ENCODE data around the gene CDH1. TPM values are rescaled to one million over a fixed set of nuclear protein-coding genes. Genes with fewer than 3 reads are reported as not detected.

The CDH1 gene
- total RNA-seq, 2 experiments from 2014 or later = 0.31 to 0.49 TPM

GRCh38 chr16:68700831-68701230 is 36.3 kb upstream of the CDH1 start:
- H3K9me3 ChIP-seq (ENCODE audit: control insufficient read depth in 1 of 2, insufficient read depth in 1 of 2, low read length in 2 of 2) = no peaks in the 10 kb centered on the region
- ATAC-seq (ENCODE audit: poor library complexity) = no peak
- Mint-ChIP-seq H3K4me1 (ENCODE audit: low read depth) (no peaks in the 10 kb centered on the region), H3K36me3 (ENCODE audit: low read depth) (no peaks in the 10 kb centered on the region), H3K27ac (no peak overlapping the region), H3K4me3 (no peak overlapping the region), H3K9me3 (no peaks in the 10 kb centered on the region), H3K27me3 (no peaks in the 10 kb centered on the region)
- no peaks in the 10 kb centered on the region for H3K27me3 ChIP-seq (ENCODE audit: control insufficient read depth in 1 of 2, insufficient read depth in 2 of 2, low read length in 2 of 2)
- DNase-seq = no peak
- no peaks in the 10 kb centered on the region for H3K4me1 ChIP-seq (ENCODE audit: insufficient read depth, low read length)
- no peak overlapping the region for H3K4me3 ChIP-seq (ENCODE audit: low read length)
- H3K27ac ChIP-seq (ENCODE audit: low read depth in 1 of 2, low read length in 2 of 2) = no peak overlapping the region
- POLR2A ChIA-PET = no interaction called here
- CTCF ChIA-PET = no interaction called here
- intact Hi-C loops (cut with DNase I, micrococcal nuclease) = no loop called here
- TF ChIP-seq, protein P1, sequence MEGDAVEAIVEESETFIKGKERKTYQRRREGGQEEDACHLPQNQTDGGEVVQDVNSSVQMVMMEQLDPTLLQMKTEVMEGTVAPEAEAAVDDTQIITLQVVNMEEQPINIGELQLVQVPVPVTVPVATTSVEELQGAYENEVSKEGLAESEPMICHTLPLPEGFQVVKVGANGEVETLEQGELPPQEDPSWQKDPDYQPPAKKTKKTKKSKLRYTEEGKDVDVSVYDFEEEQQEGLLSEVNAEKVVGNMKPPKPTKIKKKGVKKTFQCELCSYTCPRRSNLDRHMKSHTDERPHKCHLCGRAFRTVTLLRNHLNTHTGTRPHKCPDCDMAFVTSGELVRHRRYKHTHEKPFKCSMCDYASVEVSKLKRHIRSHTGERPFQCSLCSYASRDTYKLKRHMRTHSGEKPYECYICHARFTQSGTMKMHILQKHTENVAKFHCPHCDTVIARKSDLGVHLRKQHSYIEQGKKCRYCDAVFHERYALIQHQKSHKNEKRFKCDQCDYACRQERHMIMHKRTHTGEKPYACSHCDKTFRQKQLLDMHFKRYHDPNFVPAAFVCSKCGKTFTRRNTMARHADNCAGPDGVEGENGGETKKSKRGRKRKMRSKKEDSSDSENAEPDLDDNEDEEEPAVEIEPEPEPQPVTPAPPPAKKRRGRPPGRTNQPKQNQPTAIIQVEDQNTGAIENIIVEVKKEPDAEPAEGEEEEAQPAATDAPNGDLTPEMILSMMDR (IDR thresholded peaks at IDR 0.05) = no peak
- H3K36me3 ChIP-seq (ENCODE audit: insufficient read depth, low read length) = no peaks in the 10 kb centered on the region

GRCh38 chr16:68704232-68704867 is 32.7 kb upstream of the CDH1 start:
- Histone ChIP-seq H3K9me3 (ENCODE audit: control insufficient read depth in 1 of 2, insufficient read depth in 1 of 2, low read length in 2 of 2) (no peaks in the 10 kb centered on the region), H3K4me1 (ENCODE audit: insufficient read depth, low read length) (no peaks in the 10 kb centered on the region), H3K36me3 (ENCODE audit: insufficient read depth, low read length) (no peaks in the 10 kb centered on the region), H3K4me3 (ENCODE audit: low read length) (no peak overlapping the region), H3K27ac (ENCODE audit: low read depth in 1 of 2, low read length in 2 of 2) (no peak overlapping the region), H3K27me3 (ENCODE audit: control insufficient read depth in 1 of 2, insufficient read depth in 2 of 2, low read length in 2 of 2) (no peaks in the 10 kb centered on the region)
- no peak overlapping the region for H3K27ac Mint-ChIP-seq
- ATAC-seq (ENCODE audit: poor library complexity) (no peak), DNase-seq (peak; percentile 17 to 68 (median 36))
- CTCF ChIA-PET = no interaction called here
- intact Hi-C loops (cut with DNase I, micrococcal nuclease) = loop anchor here (1.0 to 2.0 kb wide), 3 partner anchors 176 to 418 kb away; no protein-coding TSS in a partner anchor
- H3K36me3 Mint-ChIP-seq (ENCODE audit: low read depth) = no peaks in the 10 kb centered on the region
- no peaks in the 10 kb centered on the region for H3K4me1 Mint-ChIP-seq (ENCODE audit: low read depth)
- TF ChIP-seq, protein P1 (IDR thresholded peaks at IDR 0.05) = peak; percentile 66
- no peak overlapping the region for H3K4me3 Mint-ChIP-seq
- peaks cover 5% of the 10 kb centered on the region for H3K27me3 Mint-ChIP-seq
- POLR2A ChIA-PET = no interaction called here
- no peaks in the 10 kb centered on the region for H3K9me3 Mint-ChIP-seq

DNA sequence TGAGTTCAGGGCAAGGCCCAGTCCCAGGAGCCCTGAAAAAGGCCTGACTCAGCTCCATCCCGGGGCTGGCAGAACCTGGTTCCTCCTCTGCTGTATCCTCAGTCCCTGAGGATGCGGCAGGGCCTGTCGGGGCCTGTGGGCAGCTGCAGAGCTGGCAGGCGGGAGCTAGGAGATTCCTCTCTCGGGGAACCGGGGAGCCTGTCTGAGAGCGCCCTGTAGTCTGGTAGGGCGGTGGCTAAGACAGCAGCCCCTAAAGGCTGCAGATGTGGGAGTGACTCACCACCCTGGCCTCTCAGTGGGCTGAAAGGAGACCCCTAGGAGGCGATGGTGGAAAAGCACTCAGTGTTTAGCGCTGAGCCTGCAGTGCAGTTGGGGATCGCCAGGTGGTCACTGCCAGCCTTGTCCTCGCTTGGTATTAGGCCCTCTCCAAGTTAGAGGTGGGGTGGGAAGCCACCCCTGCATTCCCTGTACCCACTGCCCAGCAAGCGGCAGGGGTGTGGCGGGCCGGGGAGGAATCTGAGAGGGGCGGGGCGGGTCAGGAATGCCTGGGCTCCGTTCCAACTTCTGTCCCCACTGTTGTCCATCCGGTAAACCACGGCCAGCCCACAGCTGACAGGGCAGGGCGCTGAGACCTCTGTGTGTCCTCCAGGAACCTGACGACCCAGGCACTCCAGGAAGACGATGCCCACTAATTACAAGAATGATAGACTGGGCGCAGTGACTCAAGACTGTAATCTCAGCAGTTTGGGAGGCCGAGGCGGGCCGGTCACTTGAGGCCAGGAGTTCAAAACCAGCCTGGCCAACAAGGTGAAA is 29.5 kb upstream of the CDH1 start:
- no peak for ATAC-seq (ENCODE audit: poor library complexity)
- H3K4me3 Mint-ChIP-seq = no peak overlapping the region
- H3K9me3 ChIP-seq (ENCODE audit: control insufficient read depth in 1 of 2, insufficient read depth in 1 of 2, low read length in 2 of 2) = no peaks in the 10 kb centered on the region
- ChIA-PET CTCF (no interaction called here), POLR2A (interaction anchor here (0.6 kb wide), 1 partner anchor 142 kb away, joined by 3 read pairs; no protein-coding TSS in a partner anchor)
- TF ChIP-seq, protein P1 (IDR thresholded peaks at IDR 0.05) = no peak
- H3K36me3 ChIP-seq (ENCODE audit: insufficient read depth, low read length) = no peaks in the 10 kb centered on the region
- no peak overlapping the region for H3K4me3 ChIP-seq (ENCODE audit: low read length)
- no peaks in the 10 kb centered on the region for H3K36me3 Mint-ChIP-seq (ENCODE audit: low read depth)
- no peaks in the 10 kb centered on the region for H3K4me1 Mint-ChIP-seq (ENCODE audit: low read depth)
- no peaks in the 10 kb centered on the region for H3K4me1 ChIP-seq (ENCODE audit: insufficient read depth, low read length)
- intact Hi-C loops (cut with DNase I, micrococcal nuclease) = no loop called here
- no peak overlapping the region for H3K27ac ChIP-seq (ENCODE audit: low read depth in 1 of 2, low read length in 2 of 2)
- peaks cover 19% of the 10 kb centered on the region for H3K27me3 Mint-ChIP-seq
- no peak overlapping the region for H3K27ac Mint-ChIP-seq
- no peaks in the 10 kb centered on the region for H3K9me3 Mint-ChIP-seq
- DNase-seq = no peak
- H3K27me3 ChIP-seq (ENCODE audit: control insufficient read depth in 1 of 2, insufficient read depth in 2 of 2, low read length in 2 of 2) = peaks cover 0 to 4% of the 10 kb centered on the region in 2 experiments
